ENCODE data around the gene NFIB.

- no peak for TF ChIP-seq YY1 (IDR thresholded peaks at IDR 0.05; ENCODE audit: insufficient read depth, insufficient read length)
- TF ChIP-seq SUZ12 (IDR thresholded peaks at IDR 0.05; ENCODE audit: extremely low read depth, insufficient read depth, insufficient read length) = no peak
Observed at GRCh38 chr9:14173713-14174112, 140.2 kb downstream of the NFIB start.

Data from NT2/D1 (cell line).